ENCODE data around the gene CYP4Z1.
"Not testable (repeated sequence)": the region's sequence is repeated elsewhere in the genome, so short reads cannot be mapped to it uniquely, and the experiment has no call there.

CYP4Z1 gene

DNA sequence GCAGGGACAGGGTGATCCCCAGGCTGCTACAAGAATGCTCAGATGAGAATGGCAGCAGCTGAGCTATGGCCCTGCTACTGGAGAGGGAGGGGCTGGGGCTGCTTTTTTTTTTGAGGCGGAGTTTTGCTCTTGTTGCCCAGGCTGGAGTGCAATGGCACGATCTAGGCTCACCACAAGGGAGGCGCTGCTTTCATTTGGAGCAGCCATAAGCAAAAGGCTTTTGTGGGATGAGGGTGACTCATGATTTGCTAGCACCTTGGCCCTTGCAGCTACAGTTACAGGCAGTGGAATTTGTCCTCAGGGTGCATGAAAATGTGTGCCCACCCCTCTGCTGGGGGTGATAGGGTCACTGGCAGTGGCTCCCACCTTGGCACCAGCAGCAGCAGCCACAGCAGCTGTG is 37.8 kb downstream of the CYP4Z1 start:
- no peaks in the 10 kb centered on the region for H3K36me3 ChIP-seq
- H3K9me3 ChIP-seq, result no peaks in the 10 kb centered on the region
- no peak overlapping the region for H3K27ac ChIP-seq
- no peaks in the 10 kb centered on the region for H3K27me3 ChIP-seq
- no peaks in the 10 kb centered on the region for H3K4me1 ChIP-seq (ENCODE audit: control insufficient read depth in 1 of 2, insufficient read depth in 1 of 2, low read depth in 1 of 2, low read length in 1 of 2)
- H3K4me3 ChIP-seq (ENCODE audit: low read depth in 1 of 2, low read length in 1 of 2), result no peak overlapping the region
- TF ChIP-seq, protein P1, sequence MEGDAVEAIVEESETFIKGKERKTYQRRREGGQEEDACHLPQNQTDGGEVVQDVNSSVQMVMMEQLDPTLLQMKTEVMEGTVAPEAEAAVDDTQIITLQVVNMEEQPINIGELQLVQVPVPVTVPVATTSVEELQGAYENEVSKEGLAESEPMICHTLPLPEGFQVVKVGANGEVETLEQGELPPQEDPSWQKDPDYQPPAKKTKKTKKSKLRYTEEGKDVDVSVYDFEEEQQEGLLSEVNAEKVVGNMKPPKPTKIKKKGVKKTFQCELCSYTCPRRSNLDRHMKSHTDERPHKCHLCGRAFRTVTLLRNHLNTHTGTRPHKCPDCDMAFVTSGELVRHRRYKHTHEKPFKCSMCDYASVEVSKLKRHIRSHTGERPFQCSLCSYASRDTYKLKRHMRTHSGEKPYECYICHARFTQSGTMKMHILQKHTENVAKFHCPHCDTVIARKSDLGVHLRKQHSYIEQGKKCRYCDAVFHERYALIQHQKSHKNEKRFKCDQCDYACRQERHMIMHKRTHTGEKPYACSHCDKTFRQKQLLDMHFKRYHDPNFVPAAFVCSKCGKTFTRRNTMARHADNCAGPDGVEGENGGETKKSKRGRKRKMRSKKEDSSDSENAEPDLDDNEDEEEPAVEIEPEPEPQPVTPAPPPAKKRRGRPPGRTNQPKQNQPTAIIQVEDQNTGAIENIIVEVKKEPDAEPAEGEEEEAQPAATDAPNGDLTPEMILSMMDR (IDR thresholded peaks at IDR 0.05), result no peak

DNA sequence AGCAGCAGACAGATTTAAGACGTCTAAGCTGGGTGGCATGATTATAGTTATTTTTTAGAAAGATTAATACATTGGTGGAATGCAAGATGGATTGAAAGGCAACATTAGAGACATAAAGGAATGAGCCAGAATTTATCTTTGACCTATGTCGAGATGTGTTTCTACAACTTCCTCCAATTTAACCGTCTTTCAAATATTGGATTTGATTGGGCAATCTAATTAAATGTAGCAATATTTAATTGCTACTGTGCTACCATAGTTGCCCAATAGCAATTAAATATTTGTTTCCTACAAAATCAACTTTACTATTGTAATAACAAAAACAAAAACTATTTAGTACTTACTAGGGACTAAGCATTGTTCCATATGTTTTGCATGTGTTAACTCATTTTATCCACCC is 39.8 kb downstream of the CYP4Z1 start:
- Histone ChIP-seq H3K27ac (no peak overlapping the region), H3K4me1 (ENCODE audit: control insufficient read depth in 1 of 2, insufficient read depth in 1 of 2, low read depth in 1 of 2, low read length in 1 of 2) (no peaks in the 10 kb centered on the region), H3K9me3 (no peaks in the 10 kb centered on the region), H3K4me3 (ENCODE audit: low read depth in 1 of 2, low read length in 1 of 2) (no peak overlapping the region), H3K36me3 (no peaks in the 10 kb centered on the region), H3K27me3 (no peaks in the 10 kb centered on the region)
- TF ChIP-seq, protein P1 (IDR thresholded peaks at IDR 0.05), result no peak

DNA sequence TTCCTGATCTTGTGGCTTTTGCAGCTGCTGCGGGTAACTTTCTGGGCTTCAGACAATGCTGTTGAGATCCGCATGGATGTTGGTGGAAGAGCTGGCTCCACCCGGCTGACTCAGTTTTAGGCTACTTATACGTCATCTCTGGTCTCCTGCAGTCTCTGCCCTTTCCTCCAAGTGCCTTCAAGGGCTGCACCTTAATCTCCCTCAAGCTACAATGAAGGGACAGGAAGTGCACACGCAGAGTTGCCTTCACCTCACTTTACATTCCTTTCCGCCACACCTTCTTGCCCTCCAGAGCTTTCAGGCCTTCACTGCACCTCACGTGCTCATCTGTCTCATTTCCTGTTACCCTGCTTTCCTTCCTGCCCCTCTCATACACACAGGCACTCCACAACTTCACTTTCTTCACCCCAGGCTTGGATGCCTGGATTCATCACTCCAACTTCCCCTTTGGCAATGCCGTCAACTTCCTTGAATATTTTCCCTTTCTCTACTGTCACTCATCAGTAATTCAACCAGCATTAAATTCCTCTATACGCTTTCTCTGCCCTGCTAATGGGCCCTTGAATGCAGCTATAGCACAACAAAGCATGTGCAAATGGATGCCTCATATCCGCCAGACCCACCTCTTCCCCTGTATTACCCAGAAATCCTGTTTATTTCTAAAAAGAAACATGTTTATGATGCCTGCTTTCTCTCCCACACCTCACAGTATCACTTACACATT is 41.0 kb downstream of the CYP4Z1 start:
- H3K4me1 ChIP-seq (ENCODE audit: control insufficient read depth in 1 of 2, insufficient read depth in 1 of 2, low read depth in 1 of 2, low read length in 1 of 2); H3K9me3 ChIP-seq; H3K27me3 ChIP-seq; H3K36me3 ChIP-seq; H3K27ac ChIP-seq; H3K4me3 ChIP-seq (ENCODE audit: low read depth in 1 of 2, low read length in 1 of 2): not testable (repeated sequence)

DNA sequence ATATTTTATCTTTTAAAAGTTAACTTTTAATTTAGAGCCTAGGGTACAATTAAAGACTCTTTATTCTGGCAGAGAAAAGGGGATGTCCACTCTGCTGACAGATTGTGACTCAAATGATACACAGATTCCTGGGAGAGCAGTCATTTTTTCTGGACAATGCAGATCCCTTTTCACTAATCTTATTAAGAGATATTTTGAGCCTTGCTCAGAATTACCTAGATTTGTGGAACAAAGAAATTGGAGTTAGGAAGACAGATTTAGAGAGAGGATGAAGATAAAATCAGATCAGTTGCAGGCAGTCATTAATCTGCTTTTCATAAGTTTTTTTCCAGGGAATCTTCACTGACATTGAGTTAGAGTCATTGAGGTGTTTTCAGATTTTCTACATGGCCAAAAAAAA is 42.5 kb downstream of the CYP4Z1 start:
- H3K36me3 ChIP-seq; H3K4me3 ChIP-seq (ENCODE audit: low read depth in 1 of 2, low read length in 1 of 2); H3K4me1 ChIP-seq (ENCODE audit: control insufficient read depth in 1 of 2, insufficient read depth in 1 of 2, low read depth in 1 of 2, low read length in 1 of 2); H3K9me3 ChIP-seq; H3K27ac ChIP-seq; H3K27me3 ChIP-seq: not testable (repeated sequence)

DNA sequence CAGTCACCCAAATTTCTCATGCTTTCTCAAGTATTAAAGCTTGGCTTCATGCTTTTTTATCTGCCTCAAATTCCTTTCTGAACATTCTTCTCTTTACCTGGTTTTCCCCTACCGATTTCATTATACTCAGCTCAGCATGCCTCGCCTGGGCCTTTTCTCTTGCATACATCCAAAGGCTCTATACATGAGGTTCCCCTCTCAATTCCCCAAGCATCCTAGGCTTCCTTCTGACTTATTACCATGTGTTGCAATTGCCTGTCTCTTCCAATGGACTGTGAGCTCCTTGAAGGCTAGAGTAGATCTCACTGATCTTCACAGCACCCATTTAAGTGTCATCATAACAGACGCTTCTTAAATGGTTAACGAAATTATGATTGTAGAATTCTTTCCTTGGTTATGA is 46.1 kb downstream of the CYP4Z1 start:
- H3K36me3 ChIP-seq, result no peaks in the 10 kb centered on the region
- no peaks in the 10 kb centered on the region for H3K27me3 ChIP-seq
- no peaks in the 10 kb centered on the region for H3K4me1 ChIP-seq (ENCODE audit: control insufficient read depth in 1 of 2, insufficient read depth in 1 of 2, low read depth in 1 of 2, low read length in 1 of 2)
- H3K4me3 ChIP-seq (ENCODE audit: low read depth in 1 of 2, low read length in 1 of 2), result no peak overlapping the region
- H3K9me3 ChIP-seq, result no peaks in the 10 kb centered on the region
- TF ChIP-seq, protein P1 (IDR thresholded peaks at IDR 0.05), result no peak
- no peak overlapping the region for H3K27ac ChIP-seq

DNA sequence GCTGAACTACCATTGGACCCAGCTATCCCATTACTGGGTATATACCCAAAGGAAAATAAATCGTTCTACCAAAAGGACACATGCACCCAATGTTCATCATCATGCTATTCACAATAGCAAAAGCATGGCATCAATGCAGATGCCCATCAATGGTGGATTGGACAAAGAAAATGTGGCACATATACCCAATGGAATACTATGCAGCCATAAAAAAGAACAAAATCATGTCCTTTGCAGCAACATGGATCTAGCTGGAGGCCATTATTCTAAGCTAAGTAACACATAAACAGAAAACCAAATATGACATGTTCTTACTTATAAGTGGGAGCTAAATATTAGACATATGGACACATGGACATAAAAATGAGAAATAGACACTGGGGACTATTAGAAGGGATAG is 54.0 kb downstream of the CYP4Z1 start:
- H3K4me3 ChIP-seq (ENCODE audit: low read depth in 1 of 2, low read length in 1 of 2); H3K27me3 ChIP-seq; H3K27ac ChIP-seq; H3K9me3 ChIP-seq; H3K4me1 ChIP-seq (ENCODE audit: control insufficient read depth in 1 of 2, insufficient read depth in 1 of 2, low read depth in 1 of 2, low read length in 1 of 2); H3K36me3 ChIP-seq: not testable (repeated sequence)

DNA sequence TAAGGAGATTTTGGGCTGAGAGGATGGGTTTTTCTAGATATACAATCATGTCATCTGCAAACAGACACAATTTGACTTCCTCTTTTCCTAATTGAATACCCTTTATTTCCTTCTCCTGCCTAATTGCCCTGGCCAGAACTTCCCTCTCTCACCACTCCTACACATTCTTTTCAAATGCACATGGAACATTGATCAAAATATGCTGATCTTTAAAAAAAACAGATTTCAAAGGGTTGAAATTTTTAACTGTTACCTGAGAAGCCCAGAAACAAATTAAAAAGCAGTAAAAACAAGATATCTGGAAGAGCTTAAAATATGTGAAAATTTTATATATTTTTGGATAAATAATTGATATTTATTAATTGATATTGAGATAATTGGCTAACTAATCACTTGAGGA is 57.8 kb downstream of the CYP4Z1 start:
- not testable (repeated sequence) for H3K36me3 ChIP-seq; H3K4me3 ChIP-seq (ENCODE audit: low read depth in 1 of 2, low read length in 1 of 2); H3K27me3 ChIP-seq; H3K27ac ChIP-seq; H3K4me1 ChIP-seq (ENCODE audit: control insufficient read depth in 1 of 2, insufficient read depth in 1 of 2, low read depth in 1 of 2, low read length in 1 of 2); H3K9me3 ChIP-seq

DNA sequence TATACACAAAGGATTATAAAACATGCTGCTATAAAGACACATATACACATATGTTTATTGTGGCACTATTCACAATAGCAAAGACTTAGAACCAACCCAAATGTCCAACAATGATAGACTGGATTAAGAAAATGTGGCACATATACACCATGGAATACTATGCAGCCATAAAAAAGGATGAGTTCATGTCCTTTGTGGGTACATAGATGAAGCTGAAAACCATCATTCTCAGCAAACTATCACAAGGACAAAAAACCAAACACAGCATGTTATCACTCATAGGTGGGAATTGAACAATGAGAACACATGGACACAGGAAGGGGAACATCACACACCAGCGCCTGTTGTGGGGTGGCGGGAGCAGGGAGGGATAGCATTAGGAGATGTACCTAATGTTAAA is 60.0 kb downstream of the CYP4Z1 start:
- not testable (repeated sequence) for H3K36me3 ChIP-seq; H3K4me3 ChIP-seq (ENCODE audit: low read depth in 1 of 2, low read length in 1 of 2); H3K4me1 ChIP-seq (ENCODE audit: control insufficient read depth in 1 of 2, insufficient read depth in 1 of 2, low read depth in 1 of 2, low read length in 1 of 2); H3K27me3 ChIP-seq; H3K9me3 ChIP-seq; H3K27ac ChIP-seq
